Measurements from ENCODE around the gene GLO1.

GLO1 gene

GRCh38 chr6:38671885-38672467 lies 31.0 kb downstream of the GLO1 start:
- H3K36me3 Mint-ChIP-seq = peaks cover 29% of the 10 kb centered on the region
- no peak overlapping the region for H3K4me3 Mint-ChIP-seq
- H3K9me3 Mint-ChIP-seq = peaks cover 2% of the 10 kb centered on the region
- H3K27me3 Mint-ChIP-seq = no peaks in the 10 kb centered on the region
- CTCF ChIA-PET = interaction anchor here (0.9 kb wide), 1 partner anchor 101 kb away, joined by 3 read pairs; no protein-coding TSS in a partner anchor
- no peak overlapping the region for H3K27ac Mint-ChIP-seq
- peaks cover 32% of the 10 kb centered on the region for H3K4me1 Mint-ChIP-seq
- peak; percentile 41 for DNase-seq

GRCh38 chr6:38658418-38659167 lies 44.4 kb downstream of the GLO1 start:
- H3K4me3 Mint-ChIP-seq = no peak overlapping the region
- H3K27ac Mint-ChIP-seq = no peak overlapping the region
- no peak for DNase-seq
- no peaks in the 10 kb centered on the region for H3K9me3 Mint-ChIP-seq
- H3K4me1 Mint-ChIP-seq = no peaks in the 10 kb centered on the region
- CTCF ChIA-PET = no interaction called here
- no peaks in the 10 kb centered on the region for H3K36me3 Mint-ChIP-seq
- H3K27me3 Mint-ChIP-seq = no peaks in the 10 kb centered on the region

GRCh38 chr6:38656896-38657295 lies 46.0 kb downstream of the GLO1 start:
- H3K4me1 Mint-ChIP-seq = no peaks in the 10 kb centered on the region
- DNase-seq = no peak
- H3K9me3 Mint-ChIP-seq = no peaks in the 10 kb centered on the region
- CTCF ChIA-PET = no interaction called here
- no peak overlapping the region for H3K4me3 Mint-ChIP-seq
- no peak overlapping the region for H3K27ac Mint-ChIP-seq
- H3K27me3 Mint-ChIP-seq = no peaks in the 10 kb centered on the region
- no peaks in the 10 kb centered on the region for H3K36me3 Mint-ChIP-seq

DNA sequence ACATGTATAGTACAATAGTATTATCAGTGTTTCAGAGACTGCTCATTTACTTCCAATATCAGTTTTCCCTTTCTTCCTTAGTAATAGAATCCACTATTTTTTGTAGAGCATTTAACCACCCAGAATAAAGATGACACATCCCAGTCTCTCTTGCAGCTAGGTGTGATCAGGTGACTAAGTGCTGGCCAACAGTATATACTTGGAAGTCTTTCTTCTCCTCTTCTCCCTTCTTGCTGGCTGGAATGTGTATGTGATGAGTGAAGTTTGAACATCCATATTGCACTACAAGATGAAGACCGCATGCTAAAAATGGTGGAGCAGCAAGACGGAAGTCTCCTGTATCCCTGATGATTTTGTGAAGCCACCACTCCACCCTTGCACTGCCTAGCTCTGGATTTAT lies 48.7 kb downstream of the GLO1 start:
- Mint-ChIP-seq H3K4me1 (no peaks in the 10 kb centered on the region), H3K27ac (no peak overlapping the region), H3K4me3 (no peak overlapping the region), H3K27me3 (no peaks in the 10 kb centered on the region), H3K9me3 (peaks cover 4% of the 10 kb centered on the region), H3K36me3 (peaks cover 3% of the 10 kb centered on the region)
- DNase-seq = no peak
- CTCF ChIA-PET = no interaction called here

GRCh38 chr6:38651121-38651784 lies 51.7 kb downstream of the GLO1 start:
- no peak for DNase-seq
- Mint-ChIP-seq H3K27me3 (no peaks in the 10 kb centered on the region), H3K36me3 (peaks cover 3% of the 10 kb centered on the region), H3K4me1 (no peaks in the 10 kb centered on the region), H3K9me3 (peaks cover 4% of the 10 kb centered on the region), H3K4me3 (no peak overlapping the region), H3K27ac (no peak overlapping the region)
- CTCF ChIA-PET = interaction anchor here (0.8 kb wide), 1 partner anchor 157 kb away, joined by 3 read pairs; no protein-coding TSS in a partner anchor

GRCh38 chr6:38650207-38650752 lies 52.7 kb downstream of the GLO1 start:
- H3K4me1 Mint-ChIP-seq = no peaks in the 10 kb centered on the region
- peaks cover 3% of the 10 kb centered on the region for H3K36me3 Mint-ChIP-seq
- no peak overlapping the region for H3K27ac Mint-ChIP-seq
- peaks cover 4% of the 10 kb centered on the region for H3K9me3 Mint-ChIP-seq
- CTCF ChIA-PET = interaction anchor here (0.8 kb wide), 1 partner anchor 156 kb away, joined by 3 read pairs; no protein-coding TSS in a partner anchor
- no peaks in the 10 kb centered on the region for H3K27me3 Mint-ChIP-seq
- no peak for DNase-seq
- no peak overlapping the region for H3K4me3 Mint-ChIP-seq

- no peak for DNase-seq
- peaks cover 3% of the 10 kb centered on the region for H3K36me3 Mint-ChIP-seq
- no peaks in the 10 kb centered on the region for H3K27me3 Mint-ChIP-seq
- H3K4me3 Mint-ChIP-seq = no peak overlapping the region
- H3K4me1 Mint-ChIP-seq = no peaks in the 10 kb centered on the region
- no peak overlapping the region for H3K27ac Mint-ChIP-seq
- CTCF ChIA-PET = no interaction called here
- H3K9me3 Mint-ChIP-seq = peaks cover 4% of the 10 kb centered on the region
Observed at GRCh38 chr6:38649744-38650143, 53.2 kb downstream of the GLO1 start.

- Mint-ChIP-seq H3K4me1 (no peaks in the 10 kb centered on the region), H3K27me3 (no peaks in the 10 kb centered on the region), H3K4me3 (no peak overlapping the region), H3K27ac (no peak overlapping the region), H3K9me3 (peaks cover 4% of the 10 kb centered on the region), H3K36me3 (peaks cover 3% of the 10 kb centered on the region)
- CTCF ChIA-PET = no interaction called here
- DNase-seq = no peak
Observed at GRCh38 chr6:38648629-38649028, 54.3 kb downstream of the GLO1 start.

GRCh38 chr6:38646166-38646878 lies 56.6 kb downstream of the GLO1 start:
- no peak overlapping the region for H3K4me3 Mint-ChIP-seq
- H3K36me3 Mint-ChIP-seq = peaks cover 3% of the 10 kb centered on the region
- H3K9me3 Mint-ChIP-seq = peaks cover 3% of the 10 kb centered on the region
- peaks cover 5% of the 10 kb centered on the region for H3K4me1 Mint-ChIP-seq
- CTCF ChIA-PET = no interaction called here
- no peaks in the 10 kb centered on the region for H3K27me3 Mint-ChIP-seq
- DNase-seq = no peak
- no peak overlapping the region for H3K27ac Mint-ChIP-seq

GRCh38 chr6:38644951-38645350 lies 58.0 kb downstream of the GLO1 start:
- peaks cover 15% of the 10 kb centered on the region for H3K4me1 Mint-ChIP-seq
- H3K27me3 Mint-ChIP-seq = no peaks in the 10 kb centered on the region
- H3K27ac Mint-ChIP-seq = no peak overlapping the region
- DNase-seq = no peak
- H3K36me3 Mint-ChIP-seq = no peaks in the 10 kb centered on the region
- CTCF ChIA-PET = no interaction called here
- H3K9me3 Mint-ChIP-seq = no peaks in the 10 kb centered on the region
- H3K4me3 Mint-ChIP-seq = no peak overlapping the region

- DNase-seq = no peak
- peaks cover 42% of the 10 kb centered on the region for H3K4me1 Mint-ChIP-seq
- H3K36me3 Mint-ChIP-seq = no peaks in the 10 kb centered on the region
- H3K4me3 Mint-ChIP-seq = peak overlapping the region; percentile 86
- CTCF ChIA-PET = no interaction called here
- H3K27me3 Mint-ChIP-seq = no peaks in the 10 kb centered on the region
- H3K27ac Mint-ChIP-seq = peak overlapping the region; percentile 89
- no peaks in the 10 kb centered on the region for H3K9me3 Mint-ChIP-seq
Observed at GRCh38 chr6:38640216-38640909, 62.6 kb downstream of the GLO1 start.

- no peaks in the 10 kb centered on the region for H3K9me3 Mint-ChIP-seq
- H3K36me3 Mint-ChIP-seq = no peaks in the 10 kb centered on the region
- CTCF ChIA-PET = no interaction called here
- peaks cover 42% of the 10 kb centered on the region for H3K4me1 Mint-ChIP-seq
- peak within 1 kb of the TSS; percentile 89 for H3K27ac Mint-ChIP-seq
- peak; percentile 87 for DNase-seq
- no peaks in the 10 kb centered on the region for H3K27me3 Mint-ChIP-seq
- peak within 1 kb of the TSS; percentile 86 for H3K4me3 Mint-ChIP-seq
Observed at GRCh38 chr6:38639498-38640215, 63.3 kb downstream of the GLO1 start, which contains the start of gene BTBD9. Gene BTBD9 (minus strand): TSS chr6:38639929.

- H3K9me3 Mint-ChIP-seq = no peaks in the 10 kb centered on the region
- no peaks in the 10 kb centered on the region for H3K36me3 Mint-ChIP-seq
- CTCF ChIA-PET = no interaction called here
- H3K4me3 Mint-ChIP-seq = peak overlapping the region; percentile 86
- no peaks in the 10 kb centered on the region for H3K27me3 Mint-ChIP-seq
- H3K4me1 Mint-ChIP-seq = peaks cover 42% of the 10 kb centered on the region
- peak; percentile 64 for DNase-seq
- H3K27ac Mint-ChIP-seq = peak overlapping the region; percentile 86
Observed at GRCh38 chr6:38638941-38639497, 63.9 kb downstream of the GLO1 start.

Data from activated naive CD4-positive, alpha-beta T cell treated with anti-CD3 and anti-CD28 coated beads, Interleukin-2, amount 10 ng/mL, durations not matched to agents 7 days and 5 days (primary cell).